ENCODE data around the gene UCP3. TPM values are rescaled to one million over a fixed set of nuclear protein-coding genes. Genes with fewer than 3 reads are reported as not detected.

UCP3 gene
- total RNA-seq, 2 donors from 2014 or later, result 0.55 to 6.8 TPM

- H3K4me3 ChIP-seq, result no peak within 1 kb of the TSS
- H3K4me1 ChIP-seq (replicated peaks), result no peaks in the 10 kb centered on the region
- no peaks in the 10 kb centered on the region for H3K36me3 ChIP-seq
- no peaks in the 10 kb centered on the region for H3K9me3 ChIP-seq
- intact Hi-C loops (cut with DNase I), result no loop called here
- no peak within 1 kb of the TSS for H3K27ac ChIP-seq
- 67% methylated on average over 12 of the region's 12 CpGs for WGBS
- no peaks in the 10 kb centered on the region for H3K27me3 ChIP-seq (replicated peaks; ENCODE audit: insufficient read depth)
- peak; percentile 42 for DNase-seq (ENCODE audit: low spot score)
- TF ChIP-seq POLR2AphosphoS5 (IDR thresholded peaks at IDR 0.05) (peak; percentile 43), POLR2A (IDR thresholded peaks at IDR 0.05) (no peak), CTCF (IDR thresholded peaks at IDR 0.05) (no peak)
Observed at GRCh38 chr11:73950869-73951710, 57.8 kb downstream of the UCP3 start, which contains the start of gene DNAJB13. TSS of gene DNAJB13 (plus strand) at chr11:73951026. CDS start at chr11:73951070, 44 bp downstream.

Other genes with a start within 250 kb of the UCP3 start
- gene RAB6A, start 248.0 kb downstream of the UCP3 start, total RNA-seq, result 100 to 1,000 TPM; 152 to 200 TPM
- gene MRPL48, start 221.2 kb downstream of the UCP3 start, total RNA-seq, result 10 to 100 TPM; 11.1 to 33.0 TPM
- 100 to 1,000 TPM in 1 of 2 donors, 10 to 100 TPM in 1; 57.0 to 136 TPM for gene COA4, start 132.2 kb downstream of the UCP3 start, total RNA-seq
- gene PAAF1, start 132.1 kb downstream of the UCP3 start, total RNA-seq, result 10 to 100 TPM; 15.6 to 28.3 TPM
- gene DNAJB13, start 58.1 kb downstream of the UCP3 start, total RNA-seq, result 1 to 10 TPM in 1 of 2 donors, under 1 TPM in 1; 0.59 to 1.9 TPM
- 10 to 100 TPM; 13.6 to 23.1 TPM for gene UCP2, start 26.2 kb downstream of the UCP3 start, total RNA-seq
- 10 to 100 TPM; 38.7 to 49.6 TPM for gene C2CD3, start 161.9 kb upstream of the UCP3 start, total RNA-seq
- 10 to 100 TPM; 41.1 to 45.7 TPM for gene PPME1, start 162.2 kb upstream of the UCP3 start, total RNA-seq

Data from prostate gland (tissue), 2 donors.